GM12878 (cell line): ENCODE measurements around the gene ABCA7. TPM values are rescaled to one million over a fixed set of nuclear protein-coding genes. Genes with fewer than 3 reads are reported as not detected.

Source experiments
- ATAC-seq: fragments of 200-7000 bp; cut with Tn5 transposase; 3 replicates; pipeline ENCODE4 v1.9.1; 2020; ENCODE audit warnings: mild to moderate bottlenecking, moderate library complexity
- BruUV-seq: library from RNA; stranded (reverse); fragments of 400-500 nt; replicated peaks from 2 replicates; lab custom pipeline; 2021; lab: Mats Ljungman, UMichigan
- CTCF ChIA-PET: fragments of 300-600 bp; sonication (Branson Sonifier 250); formaldehyde crosslinking; extraction: SDS; loops from one replicate; lab custom pipeline; 2021; ENCODE audit warnings: inconsistent platforms; lab: Yijun Ruan, JAX
- POLR2A ChIA-PET: fragments of 350-600 bp; formaldehyde crosslinking; extraction: SDS; loops from one replicate; lab custom pipeline; 2021; ENCODE audit warnings: inconsistent platforms; lab: Charles Lee
- RAD21 ChIA-PET: fragments of 300-600 bp; sonication (Branson Sonifier 250); formaldehyde crosslinking; loops from one replicate; lab custom pipeline; 2023; ENCODE audit warnings: antibody characterized with exemption; ENCODE audit not compliant: unreplicated experiment; lab: Charles Lee
- SMC1A ChIA-PET: fragments of 300-600 bp; sonication (Branson Sonifier 250); formaldehyde crosslinking; loops from one replicate; lab custom pipeline; 2023; ENCODE audit not compliant: unreplicated experiment, uncharacterized antibody; lab: Charles Lee
- DNase-seq: peaks from one replicate; pipeline ENCODE4 v3.0.0-alpha.2; 2011; ENCODE audit warnings: low read depth, low spot score
- FAIRE-seq: peaks from 3 replicates; lab custom pipeline; 2011; peaks lifted over from hg19 to GRCh38; lab: Jason Lieb, UNC
- H2AFZ ChIP-seq: 2 replicates; pipeline ENCODE4 v1.6.0; 2011; ENCODE audit warnings: low read depth, low read length, control low read depth; ENCODE audit not compliant: control insufficient read depth
- H3K27ac ChIP-seq: 2 replicates; pipeline ENCODE4 v1.5.1; 2011; ENCODE audit warnings: control low read depth; ENCODE audit not compliant: control insufficient read depth, insufficient read depth
- H3K27me3 ChIP-seq, 2 experiments: replicated peaks in 1 of 2; 2 replicates each; pipeline versions ENCODE4 v1.6.0 to v1.6.1; 2011; ENCODE audit warnings: low read length in 1 of 2; ENCODE audit not compliant: control insufficient read depth in 2 of 2, insufficient read depth in 2 of 2
- H3K36me3 ChIP-seq, 2 experiments: 2 replicates each; pipeline ENCODE4 v1.5.1; 2011; ENCODE audit warnings: low read length in 1 of 2; ENCODE audit not compliant: control insufficient read depth in 2 of 2, insufficient read depth in 2 of 2
- H3K4me1 ChIP-seq: 2 replicates; pipeline ENCODE4 v1.6.1; 2011; ENCODE audit warnings: mild to moderate bottlenecking, low read length, moderate library complexity, mixed read lengths; ENCODE audit not compliant: control insufficient read depth, insufficient read depth
- H3K4me2 ChIP-seq: 2 replicates; pipeline ENCODE4 v1.6.0; 2011; ENCODE audit warnings: control low read depth; ENCODE audit not compliant: control insufficient read depth, insufficient read depth
- H3K4me3 ChIP-seq: fragments of 200-600 bp; sonication (generic); 2 replicates; pipeline ENCODE4 v1.5.1; 2016
- H3K79me2 ChIP-seq: 2 replicates; pipeline ENCODE4 v1.6.0; 2011; ENCODE audit warnings: low read length; ENCODE audit not compliant: control insufficient read depth, insufficient read depth
- H3K9ac ChIP-seq: 2 replicates; pipeline ENCODE4 v1.8.0; 2011; ENCODE audit warnings: low read length, control low read depth, mixed read lengths; ENCODE audit not compliant: control insufficient read depth, insufficient read depth
- H3K9me3 ChIP-seq: replicated peaks from 3 replicates; pipeline ENCODE4 v1.5.1; 2011; ENCODE audit warnings: mild to moderate bottlenecking, low read length; ENCODE audit not compliant: control insufficient read depth, insufficient read depth
- H4K20me1 ChIP-seq: 2 replicates; pipeline ENCODE4 v1.6.0; 2011; ENCODE audit not compliant: control insufficient read depth, insufficient read depth
- ATF7 ChIP-seq: fragments of 450-650 bp; IDR thresholded peaks from 2 replicates; pipeline ENCODE4 v1.6.1; 2016; ENCODE audit warnings: low read depth, mild to moderate bottlenecking
- IKZF2 ChIP-seq, 2 experiments: fragments of 450-650 bp; IDR thresholded peaks; 2 replicates each; pipeline ENCODE4 v1.6.1; 2017; ENCODE audit warnings: mild to moderate bottlenecking in 2 of 2, moderate library complexity in 2 of 2
- PML ChIP-seq: IDR thresholded peaks from 2 replicates; pipeline ENCODE4 v1.6.1; 2012; ENCODE audit warnings: low read length, inconsistent platforms
- SMAD1 ChIP-seq: fragments of 450-650 bp; IDR thresholded peaks from 2 replicates; pipeline ENCODE4 v1.6.1; 2018; ENCODE audit warnings: mild to moderate bottlenecking, low read depth; ENCODE audit not compliant: partially characterized antibody
- SMC3 ChIP-seq: IDR thresholded peaks from 2 replicates; pipeline ENCODE4 v1.6.1; 2011; ENCODE audit warnings: low read length, improper control_type of control experiment, borderline replicate concordance
- SREBF2 ChIP-seq: IDR thresholded peaks from 2 replicates; pipeline ENCODE4 v1.6.1; 2012; ENCODE audit warnings: mild to moderate bottlenecking, low read length
- STAT3 ChIP-seq: IDR thresholded peaks from 2 replicates; pipeline ENCODE4 v1.6.1; 2011; ENCODE audit warnings: low read depth, low read length, improper control_type of control experiment
- TAF1 ChIP-seq: IDR thresholded peaks from 2 replicates; pipeline ENCODE4 v1.6.1; 2011; ENCODE audit warnings: mild to moderate bottlenecking, low read depth, low read length, borderline replicate concordance
- TCF3 ChIP-seq: IDR thresholded peaks from 2 replicates; pipeline ENCODE4 v1.6.1; 2012; ENCODE audit warnings: low read depth, mild to moderate bottlenecking, low read length, borderline replicate concordance; ENCODE audit not compliant: insufficient read depth
- YY1 ChIP-seq: IDR thresholded peaks from 2 replicates; pipeline ENCODE4 v1.6.1; 2011; ENCODE audit warnings: low read depth, mild to moderate bottlenecking, low read length
- ZNF217 ChIP-seq: fragments of 450-650 bp; IDR thresholded peaks from 2 replicates; pipeline ENCODE4 v1.6.1; 2017; ENCODE audit warnings: antibody characterized with exemption, mild to moderate bottlenecking
- WGBS: methylation state at CpG from one replicate; pipeline ENCODE4 v1.1.6; 2016; ENCODE audit warnings: low lambda C conversion rate; ENCODE audit not compliant: insufficient replicate concordance, insufficient coverage; ENCODE audit errors: missing lambda C conversion rate; 5-methylcytosine and 5-hydroxymethylcytosine counted together
- in situ Hi-C: fragments of 300-500 bp; cut with MboI; formaldehyde crosslinking; loops from 9 replicates; pipeline ENCODE4 v1.14.3; 2018; ENCODE audit warnings: mixed read lengths
- intact Hi-C: fragments of 100-400 bp; cut with micrococcal nuclease; formaldehyde crosslinking; loops from one replicate; pipeline ENCODE4 v1.14.2; 2022; ENCODE audit not compliant: unreplicated experiment
- polyA plus RNA-seq, 11 experiments: library from polyadenylated mRNA; depleted of rRNA in 4 of 11; unstranded in 6 of 11; stranded (reverse) in 5 of 11; fragments of >200 nt; fragmentation: Nextera tagmentation in 4 of 11; fragmentation: Illumina TruSeq in 1 of 11; extraction: Ambion mirVana in 4 of 11; extraction: Trizol in 1 of 11; gene quantifications; 1 replicate in 1 of 11; 2 replicates in 10 of 11; pipeline versions ENCODE4 v1.2.1 to v1.2.3, GENCODE V29; 2011 to 2016; ENCODE audit warnings: inconsistent platforms in 2 of 11, missing spikeins in 2 of 11, low read depth in 1 of 11
- total RNA-seq, 4 experiments: library from RNA; depleted of rRNA in 3 of 4; stranded (reverse); fragments of >200 nt in 3 of 4; fragmentation: Illumina TruSeq in 1 of 4; extraction: Trizol in 1 of 4; gene quantifications; 2 replicates each; pipeline versions ENCODE4 v1.2.1 to v1.2.3, GENCODE V29; 2013 to 2021
- TF ChIP-seq, protein P1 (sequence below): IDR thresholded peaks from 2 replicates; pipeline ENCODE4 v1.6.1; 2011; ENCODE audit warnings: low read depth, low read length, improper control_type of control experiment, borderline replicate concordance
- TF ChIP-seq, protein P2 (sequence below): fragments of 450-650 bp; IDR thresholded peaks from 2 replicates; pipeline ENCODE4 v1.6.1; 2018; ENCODE audit warnings: mild to moderate bottlenecking, low read depth, moderate library complexity; ENCODE audit not compliant: partially characterized antibody
- TF ChIP-seq, protein P3 (sequence below): fragments of 450-650 bp; IDR thresholded peaks from 2 replicates; pipeline ENCODE4 v1.6.1; 2017; ENCODE audit warnings: mild to moderate bottlenecking, moderate library complexity

ABCA7 gene
- total and polyA plus RNA-seq, 10 of the 15 experiments (the other 5 are each of a cell fraction or from before 2014, with no cell fraction given) = 1.0 to 49.5 (median 14.8) TPM

DNA sequence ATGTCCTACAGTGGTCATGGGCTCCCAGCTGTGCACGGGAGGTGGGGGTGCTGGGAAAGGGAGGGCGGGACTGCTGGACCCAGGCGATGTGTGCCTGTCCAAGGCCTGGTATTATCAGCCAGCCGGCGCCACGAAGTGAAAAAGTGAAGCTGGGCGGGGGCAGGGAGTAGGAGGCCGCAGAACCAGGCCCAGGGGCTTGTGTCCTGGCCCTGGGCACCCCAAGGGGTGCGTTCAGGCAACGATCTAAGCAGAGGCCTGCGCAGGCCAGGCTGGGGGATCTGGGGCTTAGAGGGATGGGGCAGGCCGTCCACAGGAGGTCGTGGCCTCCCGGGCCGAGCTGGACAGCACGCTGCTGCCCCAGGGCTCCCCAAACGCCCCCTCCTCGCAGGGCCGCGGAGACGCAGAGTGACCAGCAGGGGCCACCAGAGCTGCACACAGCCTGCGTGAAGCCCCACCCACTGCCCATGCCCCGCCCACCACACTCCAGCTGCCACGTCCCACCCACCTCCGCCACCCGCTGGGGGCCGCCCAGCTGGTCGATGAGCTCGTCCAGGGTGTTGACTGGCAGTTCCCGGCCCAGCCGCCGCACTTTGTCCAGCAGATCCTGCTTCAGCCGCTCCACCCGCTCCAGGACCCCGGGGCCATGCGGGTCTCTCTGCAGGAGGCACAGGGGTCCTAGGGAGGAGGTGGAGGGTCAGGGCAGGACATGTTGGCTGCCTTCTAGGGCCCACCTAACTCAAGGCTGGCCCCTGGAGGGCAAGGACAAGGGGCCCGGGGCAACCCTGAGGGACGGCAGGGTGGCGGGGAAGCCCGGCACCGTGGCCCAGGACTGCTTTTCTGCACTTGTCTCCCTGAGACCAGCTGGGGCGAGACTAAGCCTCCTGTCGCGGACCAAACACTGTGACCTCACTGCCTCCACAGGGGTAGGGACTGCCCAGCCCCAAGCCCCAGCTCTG lies 73.4 kb downstream of the ABCA7 start:
- no peaks in the 10 kb centered on the region for H4K20me1 ChIP-seq
- intact Hi-C loops (loop anchor here (5.0 kb wide), 1 partner anchor 79 kb away; no protein-coding TSS in a partner anchor), in situ Hi-C loops (no loop called here)
- 42% methylated on average over 31 of the region's 44 CpGs for WGBS
- H2AFZ ChIP-seq = no peak overlapping the region
- H3K27me3 ChIP-seq = no peaks in the 10 kb centered on the region
- no TSS peak for BruUV-seq
- FAIRE-seq = peak; percentile 81
- peaks cover 0 to 28% of the 10 kb centered on the region in 2 experiments; a peak in 3 of 4 replicates for H3K36me3 ChIP-seq
- 0 out of 2 replicates have a peak, but pooled peaks cover 3% of the 10 kb centered on the region for H3K4me1 ChIP-seq
- H3K9me3 ChIP-seq = no peaks in the 10 kb centered on the region
- RAD21 ChIA-PET = interaction anchor here (0.6 to 3.0 kb wide), 29 partner anchors 10 to 156 kb away, joined by 3 to 38 read pairs (median 4); partner anchors contain the start of genes ABCA7, CBARP and CIRBP
- no peak overlapping the region for H3K27ac ChIP-seq
- no peak overlapping the region for H3K9ac ChIP-seq
- CTCF ChIA-PET = interaction anchor here (0.6 to 3.1 kb wide), 32 partner anchors 9 to 260 kb away, joined by 3 to 49 read pairs (median 4); partner anchors contain the start of genes ABCA7, ARHGAP45, ATP5F1D and CNN2
- H3K79me2 ChIP-seq = no peaks in the 10 kb centered on the region
- DNase-seq = peak; percentile 24
- SMC1A ChIA-PET = interaction anchor here (0.9 to 3.1 kb wide), 11 partner anchors 11 to 127 kb away, joined by 3 to 24 read pairs (median 4); partner anchors contain the start of gene RNU6-2
- peak; percentile 93 for ATAC-seq
- POLR2A ChIA-PET = interaction anchor here (0.6 to 1.4 kb wide), 8 partner anchors 15 to 92 kb away, joined by 3 to 8 read pairs (median 3); no protein-coding TSS in a partner anchor
- H3K4me3 ChIP-seq = no peak overlapping the region
- H3K4me2 ChIP-seq = no peak overlapping the region
- TF ChIP-seq PML (no peak), ATF7 (no peak), IKZF2 (IDR thresholded peaks at IDR 0.05) (no peak), YY1 (no peak), SMC3 (peak; percentile 84), SMAD1 (no peak), ZNF217 (no peak), SREBF2 (no peak), STAT3 (no peak), TCF3 (peak; percentile 88), TAF1 (no peak)
- TF ChIP-seq, protein P1, sequence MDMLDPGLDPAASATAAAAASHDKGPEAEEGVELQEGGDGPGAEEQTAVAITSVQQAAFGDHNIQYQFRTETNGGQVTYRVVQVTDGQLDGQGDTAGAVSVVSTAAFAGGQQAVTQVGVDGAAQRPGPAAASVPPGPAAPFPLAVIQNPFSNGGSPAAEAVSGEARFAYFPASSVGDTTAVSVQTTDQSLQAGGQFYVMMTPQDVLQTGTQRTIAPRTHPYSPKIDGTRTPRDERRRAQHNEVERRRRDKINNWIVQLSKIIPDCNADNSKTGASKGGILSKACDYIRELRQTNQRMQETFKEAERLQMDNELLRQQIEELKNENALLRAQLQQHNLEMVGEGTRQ = no peak
- TF ChIP-seq, protein P2, sequence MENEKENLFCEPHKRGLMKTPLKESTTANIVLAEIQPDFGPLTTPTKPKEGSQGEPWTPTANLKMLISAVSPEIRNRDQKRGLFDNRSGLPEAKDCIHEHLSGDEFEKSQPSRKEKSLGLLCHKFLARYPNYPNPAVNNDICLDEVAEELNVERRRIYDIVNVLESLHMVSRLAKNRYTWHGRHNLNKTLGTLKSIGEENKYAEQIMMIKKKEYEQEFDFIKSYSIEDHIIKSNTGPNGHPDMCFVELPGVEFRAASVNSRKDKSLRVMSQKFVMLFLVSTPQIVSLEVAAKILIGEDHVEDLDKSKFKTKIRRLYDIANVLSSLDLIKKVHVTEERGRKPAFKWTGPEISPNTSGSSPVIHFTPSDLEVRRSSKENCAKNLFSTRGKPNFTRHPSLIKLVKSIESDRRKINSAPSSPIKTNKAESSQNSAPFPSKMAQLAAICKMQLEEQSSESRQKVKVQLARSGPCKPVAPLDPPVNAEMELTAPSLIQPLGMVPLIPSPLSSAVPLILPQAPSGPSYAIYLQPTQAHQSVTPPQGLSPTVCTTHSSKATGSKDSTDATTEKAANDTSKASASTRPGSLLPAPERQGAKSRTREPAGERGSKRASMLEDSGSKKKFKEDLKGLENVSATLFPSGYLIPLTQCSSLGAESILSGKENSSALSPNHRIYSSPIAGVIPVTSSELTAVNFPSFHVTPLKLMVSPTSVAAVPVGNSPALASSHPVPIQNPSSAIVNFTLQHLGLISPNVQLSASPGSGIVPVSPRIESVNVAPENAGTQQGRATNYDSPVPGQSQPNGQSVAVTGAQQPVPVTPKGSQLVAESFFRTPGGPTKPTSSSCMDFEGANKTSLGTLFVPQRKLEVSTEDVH = no peak
- TF ChIP-seq, protein P3, sequence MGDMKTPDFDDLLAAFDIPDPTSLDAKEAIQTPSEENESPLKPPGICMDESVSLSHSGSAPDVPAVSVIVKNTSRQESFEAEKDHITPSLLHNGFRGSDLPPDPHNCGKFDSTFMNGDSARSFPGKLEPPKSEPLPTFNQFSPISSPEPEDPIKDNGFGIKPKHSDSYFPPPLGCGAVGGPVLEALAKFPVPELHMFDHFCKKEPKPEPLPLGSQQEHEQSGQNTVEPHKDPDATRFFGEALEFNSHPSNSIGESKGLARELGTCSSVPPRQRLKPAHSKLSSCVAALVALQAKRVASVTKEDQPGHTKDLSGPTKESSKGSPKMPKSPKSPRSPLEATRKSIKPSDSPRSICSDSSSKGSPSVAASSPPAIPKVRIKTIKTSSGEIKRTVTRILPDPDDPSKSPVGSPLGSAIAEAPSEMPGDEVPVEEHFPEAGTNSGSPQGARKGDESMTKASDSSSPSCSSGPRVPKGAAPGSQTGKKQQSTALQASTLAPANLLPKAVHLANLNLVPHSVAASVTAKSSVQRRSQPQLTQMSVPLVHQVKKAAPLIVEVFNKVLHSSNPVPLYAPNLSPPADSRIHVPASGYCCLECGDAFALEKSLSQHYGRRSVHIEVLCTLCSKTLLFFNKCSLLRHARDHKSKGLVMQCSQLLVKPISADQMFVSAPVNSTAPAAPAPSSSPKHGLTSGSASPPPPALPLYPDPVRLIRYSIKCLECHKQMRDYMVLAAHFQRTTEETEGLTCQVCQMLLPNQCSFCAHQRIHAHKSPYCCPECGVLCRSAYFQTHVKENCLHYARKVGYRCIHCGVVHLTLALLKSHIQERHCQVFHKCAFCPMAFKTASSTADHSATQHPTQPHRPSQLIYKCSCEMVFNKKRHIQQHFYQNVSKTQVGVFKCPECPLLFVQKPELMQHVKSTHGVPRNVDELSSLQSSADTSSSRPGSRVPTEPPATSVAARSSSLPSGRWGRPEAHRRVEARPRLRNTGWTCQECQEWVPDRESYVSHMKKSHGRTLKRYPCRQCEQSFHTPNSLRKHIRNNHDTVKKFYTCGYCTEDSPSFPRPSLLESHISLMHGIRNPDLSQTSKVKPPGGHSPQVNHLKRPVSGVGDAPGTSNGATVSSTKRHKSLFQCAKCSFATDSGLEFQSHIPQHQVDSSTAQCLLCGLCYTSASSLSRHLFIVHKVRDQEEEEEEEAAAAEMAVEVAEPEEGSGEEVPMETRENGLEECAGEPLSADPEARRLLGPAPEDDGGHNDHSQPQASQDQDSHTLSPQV = 0 out of 2 replicates have a peak, but pooled peaks have one; percentile 52
